ENCODE data around the gene ERO1B.

DNA sequence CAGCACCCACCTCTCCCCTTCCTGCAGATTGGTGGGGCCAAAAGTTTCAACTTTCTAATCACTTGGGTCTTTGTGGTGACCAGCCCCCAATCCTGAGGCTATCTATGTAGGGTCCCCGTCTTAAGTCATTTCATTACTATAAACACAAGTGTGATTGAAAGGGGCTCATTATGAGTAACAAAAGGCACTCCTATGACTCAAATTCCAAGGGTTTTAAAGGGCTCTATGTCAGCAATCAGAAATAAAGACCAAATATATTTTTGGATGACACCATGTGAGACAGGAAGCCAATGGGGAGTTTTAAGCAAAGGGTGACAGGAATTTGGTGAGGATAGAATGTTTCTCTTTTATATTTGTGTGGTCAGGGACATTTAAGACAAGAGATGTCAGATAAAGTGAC, 6.2 kb downstream of the ERO1B start:
- TF ChIP-seq, protein P1, sequence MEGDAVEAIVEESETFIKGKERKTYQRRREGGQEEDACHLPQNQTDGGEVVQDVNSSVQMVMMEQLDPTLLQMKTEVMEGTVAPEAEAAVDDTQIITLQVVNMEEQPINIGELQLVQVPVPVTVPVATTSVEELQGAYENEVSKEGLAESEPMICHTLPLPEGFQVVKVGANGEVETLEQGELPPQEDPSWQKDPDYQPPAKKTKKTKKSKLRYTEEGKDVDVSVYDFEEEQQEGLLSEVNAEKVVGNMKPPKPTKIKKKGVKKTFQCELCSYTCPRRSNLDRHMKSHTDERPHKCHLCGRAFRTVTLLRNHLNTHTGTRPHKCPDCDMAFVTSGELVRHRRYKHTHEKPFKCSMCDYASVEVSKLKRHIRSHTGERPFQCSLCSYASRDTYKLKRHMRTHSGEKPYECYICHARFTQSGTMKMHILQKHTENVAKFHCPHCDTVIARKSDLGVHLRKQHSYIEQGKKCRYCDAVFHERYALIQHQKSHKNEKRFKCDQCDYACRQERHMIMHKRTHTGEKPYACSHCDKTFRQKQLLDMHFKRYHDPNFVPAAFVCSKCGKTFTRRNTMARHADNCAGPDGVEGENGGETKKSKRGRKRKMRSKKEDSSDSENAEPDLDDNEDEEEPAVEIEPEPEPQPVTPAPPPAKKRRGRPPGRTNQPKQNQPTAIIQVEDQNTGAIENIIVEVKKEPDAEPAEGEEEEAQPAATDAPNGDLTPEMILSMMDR (conservative IDR thresholded peaks at IDR 0.05 in 1 of 2, IDR thresholded peaks at IDR 0.05 in 1 of 2; ENCODE audit: low read depth in 1 of 2, low read length in 2 of 2) = no peak
- TF ChIP-seq EZH2 (IDR thresholded peaks at IDR 0.05; ENCODE audit: low read length, missing control alignments) = no peak

All from fibroblast of lung (primary cell).